MM.1S (cell line): ENCODE measurements around the gene FCHSD1.

Experiments used
- DNase-seq: peaks from one replicate; pipeline ENCODE4 v3.0.0-alpha.2; 2015
- H2AFZ ChIP-seq: fragments of 300-600 bp; sonication (generic); 2 replicates; pipeline ENCODE4 v1.6.0; 2016; ENCODE audit warnings: antibody characterized with exemption, low read length
- H3F3A ChIP-seq: fragments of 300-600 bp; sonication (generic); 2 replicates; pipeline ENCODE4 v1.6.1; 2016; ENCODE audit warnings: mild to moderate bottlenecking, antibody characterized with exemption, low read length, moderate library complexity, mixed read lengths; ENCODE audit not compliant: insufficient read depth
- H3K27ac ChIP-seq: fragments of 300-600 bp; sonication (generic); 2 replicates; pipeline ENCODE4 v1.5.1; 2016; ENCODE audit warnings: mild to moderate bottlenecking, low read length
- H3K27me3 ChIP-seq: fragments of 300-600 bp; sonication (generic); replicated peaks from 2 replicates; pipeline ENCODE4 v1.6.0; 2016; ENCODE audit warnings: low read length; ENCODE audit not compliant: insufficient read depth
- H3K36me3 ChIP-seq: fragments of 300-600 bp; sonication (generic); replicated peaks from 2 replicates; pipeline ENCODE4 v1.6.1; 2016; ENCODE audit warnings: mild to moderate bottlenecking, low read length, mixed read lengths; ENCODE audit not compliant: insufficient read depth
- H3K4me1 ChIP-seq: fragments of 300-600 bp; sonication (generic); 2 replicates; pipeline ENCODE4 v1.6.1; 2016; ENCODE audit warnings: low read length, mixed read lengths
- H3K4me2 ChIP-seq: fragments of 300-600 bp; sonication (generic); 2 replicates; pipeline ENCODE4 v1.6.0; 2016; ENCODE audit warnings: low read depth, low read length
- H3K4me3 ChIP-seq: fragments of 300-600 bp; sonication (generic); 2 replicates; pipeline ENCODE4 v1.5.1; 2016; ENCODE audit warnings: low read length, mixed read lengths
- H3K79me2 ChIP-seq: fragments of 300-600 bp; sonication (generic); 2 replicates; pipeline ENCODE4 v1.6.1; 2016; ENCODE audit warnings: mixed run types, low read length, mixed read lengths
- H3K9ac ChIP-seq: fragments of 300-600 bp; sonication (generic); 2 replicates; pipeline ENCODE4 v1.6.1; 2016; ENCODE audit warnings: low read length, mixed read lengths
- H3K9me2 ChIP-seq: fragments of 300-600 bp; sonication (generic); replicated peaks from 2 replicates; pipeline ENCODE4 v1.6.1; 2016; ENCODE audit warnings: mild to moderate bottlenecking, low read length, mixed read lengths; ENCODE audit not compliant: insufficient read depth
- H3K9me3 ChIP-seq: fragments of 300-600 bp; sonication (generic); replicated peaks from 2 replicates; pipeline ENCODE4 v1.6.1; 2016; ENCODE audit warnings: mild to moderate bottlenecking, low read length, mixed read lengths; ENCODE audit not compliant: insufficient read depth
- H4K20me1 ChIP-seq: fragments of 300-600 bp; sonication (generic); 2 replicates; pipeline ENCODE4 v1.6.1; 2016; ENCODE audit warnings: mild to moderate bottlenecking, low read length, moderate library complexity, mixed read lengths; ENCODE audit not compliant: insufficient read depth
- CTCF ChIP-seq: fragments of 300-600 bp; sonication (generic); IDR thresholded peaks from 2 replicates; pipeline ENCODE4 v1.5.1; 2016; ENCODE audit warnings: antibody characterized with exemption, low read length, mixed read lengths
- EZH2 ChIP-seq: fragments of 300-600 bp; sonication (generic); optimal IDR thresholded peaks from 2 replicates; pipeline ENCODE3; 2017; ENCODE audit warnings: low read depth, mild to moderate bottlenecking, antibody characterized with exemption, low read length, mixed read lengths
- EZH2phosphoT487 ChIP-seq: fragments of 300-600 bp; sonication (generic); IDR thresholded peaks from 2 replicates; pipeline ENCODE4 v1.6.1; 2018; ENCODE audit warnings: antibody characterized with exemption, low read length

FCHSD1 gene

GRCh38 chr5:141663506-141663905 is 12.3 kb upstream of the FCHSD1 start:
- H3K4me1 ChIP-seq: no peaks in the 10 kb centered on the region
- no peak overlapping the region for H3K9ac ChIP-seq
- no peak overlapping the region for H3K27ac ChIP-seq

GRCh38 chr5:141662028-141662427 is 10.8 kb upstream of the FCHSD1 start:
- TF ChIP-seq EZH2phosphoT487 (no peak), EZH2 (no peak), CTCF (no peak)
- no peak overlapping the region for H2AFZ ChIP-seq
- H3K79me2 ChIP-seq: no peaks in the 10 kb centered on the region
- H3K9me2 ChIP-seq: no peaks in the 10 kb centered on the region
- H3K4me3 ChIP-seq: no peak overlapping the region
- H3K27ac ChIP-seq: no peak overlapping the region
- H3K4me1 ChIP-seq: no peaks in the 10 kb centered on the region
- DNase-seq: no peak
- H3K9ac ChIP-seq: no peak overlapping the region
- no peaks in the 10 kb centered on the region for H3F3A ChIP-seq
- no peaks in the 10 kb centered on the region for H4K20me1 ChIP-seq
- H3K27me3 ChIP-seq: no peaks in the 10 kb centered on the region
- no peaks in the 10 kb centered on the region for H3K9me3 ChIP-seq
- H3K4me2 ChIP-seq: no peak overlapping the region
- no peaks in the 10 kb centered on the region for H3K36me3 ChIP-seq

More at GRCh38 chr5:141663506-141663905, 12.3 kb upstream of the FCHSD1 start:
- no peaks in the 10 kb centered on the region for H4K20me1 ChIP-seq
- H3K4me3 ChIP-seq: no peak overlapping the region
- no peaks in the 10 kb centered on the region for H3K9me2 ChIP-seq
- H3F3A ChIP-seq: no peaks in the 10 kb centered on the region
- no peak overlapping the region for H3K4me2 ChIP-seq
- H3K79me2 ChIP-seq: no peaks in the 10 kb centered on the region
- no peaks in the 10 kb centered on the region for H3K27me3 ChIP-seq
- TF ChIP-seq EZH2phosphoT487 (no peak), EZH2 (no peak), CTCF (no peak)
- H3K9me3 ChIP-seq: no peaks in the 10 kb centered on the region
- H2AFZ ChIP-seq: no peak overlapping the region
- DNase-seq: no peak
- H3K36me3 ChIP-seq: no peaks in the 10 kb centered on the region

GRCh38 chr5:141657937-141658545 is 6.8 kb upstream of the FCHSD1 start:
- no peak for DNase-seq
- TF ChIP-seq CTCF (no peak), EZH2phosphoT487 (no peak), EZH2 (no peak)
- Histone ChIP-seq H3K9ac (no peak overlapping the region), H3K4me2 (no peak overlapping the region), H3K4me1 (no peaks in the 10 kb centered on the region), H3K9me3 (no peaks in the 10 kb centered on the region), H3K27me3 (no peaks in the 10 kb centered on the region), H4K20me1 (no peaks in the 10 kb centered on the region), H3K79me2 (no peaks in the 10 kb centered on the region), H3F3A (no peaks in the 10 kb centered on the region), H3K36me3 (no peaks in the 10 kb centered on the region), H3K9me2 (no peaks in the 10 kb centered on the region), H2AFZ (no peak overlapping the region), H3K4me3 (no peak overlapping the region), H3K27ac (no peak overlapping the region)
